SK-N-SH (cell line): ENCODE data around the gene CNP. TPM values are rescaled to one million over a fixed set of nuclear protein-coding genes. Genes with fewer than 3 reads are reported as not detected.
A peak's percentile ranks its signal among the peaks of the same experiment; 100 is the strongest.

Source experiments
- FOXJ3 ChIP-seq: sonication (generic); formaldehyde crosslinking; IDR thresholded peaks from 2 replicates; pipeline ENCODE4 v1.5.1; 2020; ENCODE audit warnings: mild to moderate bottlenecking, missing genetic modification reagents
- GABPA ChIP-seq: IDR thresholded peaks from 2 replicates; pipeline ENCODE4 v1.4.0; 2012; ENCODE audit warnings: low read depth, mild to moderate bottlenecking
- GATA2 ChIP-seq: sonication (generic); formaldehyde crosslinking; IDR thresholded peaks from 2 replicates; pipeline ENCODE4 v1.5.0; 2020; ENCODE audit warnings: mild to moderate bottlenecking, missing genetic modification reagents
- MAX ChIP-seq: IDR thresholded peaks from 2 replicates; pipeline ENCODE4 v1.4.0; 2012; ENCODE audit warnings: low read depth
- NRF1 ChIP-seq: IDR thresholded peaks from 2 replicates; pipeline ENCODE4 v1.6.1; 2012; ENCODE audit warnings: low read depth, mild to moderate bottlenecking, low read length
- PBX3 ChIP-seq: IDR thresholded peaks from 2 replicates; pipeline ENCODE4; 2012
- POLR2AphosphoS5 ChIP-seq: IDR thresholded peaks from 2 replicates; pipeline ENCODE4 v1.6.1; 2012; ENCODE audit warnings: low read depth, low read length
- RAD21 ChIP-seq: IDR thresholded peaks from 2 replicates; pipeline ENCODE4 v1.6.1; 2012; ENCODE audit warnings: mild to moderate bottlenecking, low read length
- REST ChIP-seq: IDR thresholded peaks from 2 replicates; pipeline ENCODE4 v1.6.1; 2012; ENCODE audit warnings: mild to moderate bottlenecking, low read depth, low read length, moderate library complexity
- RXRA ChIP-seq: IDR thresholded peaks from 2 replicates; pipeline ENCODE4 v1.4.0; 2012; ENCODE audit warnings: low read depth, mild to moderate bottlenecking, borderline replicate concordance
- TAF1 ChIP-seq: IDR thresholded peaks from 2 replicates; pipeline ENCODE4 v1.6.1; 2012; ENCODE audit warnings: low read depth, mild to moderate bottlenecking, low read length, moderate library complexity, borderline replicate concordance
- TCF12 ChIP-seq: IDR thresholded peaks from 2 replicates; pipeline ENCODE4 v1.4.0; 2012
- TEAD4 ChIP-seq: IDR thresholded peaks from 2 replicates; pipeline ENCODE4 v1.4.0; 2012; ENCODE audit warnings: mild to moderate bottlenecking, borderline replicate concordance; ENCODE audit not compliant: insufficient read depth
- polyA plus RNA-seq, 3 experiments: library from polyadenylated mRNA; depleted of rRNA; stranded (reverse); fragments of >200 nt; gene quantifications; 2 replicates each; pipeline ENCODE4 v1.2.3, GENCODE V29; 2012
- TF ChIP-seq, protein P1 (sequence below): IDR thresholded peaks from 2 replicates; pipeline ENCODE4 v1.4.0; 2012; ENCODE audit warnings: low read depth, borderline replicate concordance

The CNP gene
- polyA plus RNA-seq, 1 of the 3 experiments (the other 2 are of a cell fraction), result 54.8 TPM

GRCh38 chr17:42016941-42017865 is 50.6 kb downstream of the CNP start, which contains the start of gene DNAJC7 (continued):
- TF ChIP-seq PBX3, result no peak
- TF ChIP-seq NRF1, result 0 out of 2 replicates have a peak, but pooled peaks have one; percentile 2
- TF ChIP-seq GATA2 (CRISPR knock-in tag), result no peak
- TF ChIP-seq, protein P1, sequence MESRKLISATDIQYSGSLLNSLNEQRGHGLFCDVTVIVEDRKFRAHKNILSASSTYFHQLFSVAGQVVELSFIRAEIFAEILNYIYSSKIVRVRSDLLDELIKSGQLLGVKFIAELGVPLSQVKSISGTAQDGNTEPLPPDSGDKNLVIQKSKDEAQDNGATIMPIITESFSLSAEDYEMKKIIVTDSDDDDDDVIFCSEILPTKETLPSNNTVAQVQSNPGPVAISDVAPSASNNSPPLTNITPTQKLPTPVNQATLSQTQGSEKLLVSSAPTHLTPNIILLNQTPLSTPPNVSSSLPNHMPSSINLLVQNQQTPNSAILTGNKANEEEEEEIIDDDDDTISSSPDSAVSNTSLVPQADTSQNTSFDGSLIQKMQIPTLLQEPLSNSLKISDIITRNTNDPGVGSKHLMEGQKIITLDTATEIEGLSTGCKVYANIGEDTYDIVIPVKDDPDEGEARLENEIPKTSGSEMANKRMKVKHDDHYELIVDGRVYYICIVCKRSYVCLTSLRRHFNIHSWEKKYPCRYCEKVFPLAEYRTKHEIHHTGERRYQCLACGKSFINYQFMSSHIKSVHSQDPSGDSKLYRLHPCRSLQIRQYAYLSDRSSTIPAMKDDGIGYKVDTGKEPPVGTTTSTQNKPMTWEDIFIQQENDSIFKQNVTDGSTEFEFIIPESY, result 0 out of 2 replicates have a peak, but pooled peaks have one; percentile 44
- TF ChIP-seq MAX, result peak; percentile 66
- TF ChIP-seq RAD21, result no peak
- no peak for TF ChIP-seq FOXJ3 (CRISPR knock-in tag)
- peak; percentile 71; the same call in 1 of the 2 replicates for TF ChIP-seq REST
- peak; percentile 87 for TF ChIP-seq POLR2AphosphoS5
- peak; percentile 51; the same call in 1 of the 2 replicates for TF ChIP-seq TEAD4
- no peak for TF ChIP-seq TCF12
- no peak for TF ChIP-seq RXRA
- peak; percentile 86 for TF ChIP-seq GABPA
- peak; percentile 98 for TF ChIP-seq TAF1
